ENCODE data around the gene SMLR1. TPM values are rescaled to one million over a fixed set of nuclear protein-coding genes. Genes with fewer than 3 reads are reported as not detected.

Gene SMLR1
- total RNA-seq, 6 experiments from 2014 or later: not detected

- no peak for TF ChIP-seq CTCF (IDR thresholded peaks at IDR 0.05)
- peaks cover 27% of the 10 kb centered on the region for H3K4me1 Mint-ChIP-seq (ENCODE audit: low read depth)
- no peak for DNase-seq
- H3K4me3 Mint-ChIP-seq: no peak overlapping the region
- no peaks in the 10 kb centered on the region for H3K9me3 Mint-ChIP-seq
- peaks cover 6% of the 10 kb centered on the region; the same call in 1 of the 2 replicates for H3K36me3 Mint-ChIP-seq (ENCODE audit: low read depth)
- no peaks in the 10 kb centered on the region for H3K27me3 Mint-ChIP-seq (ENCODE audit: insufficient read depth)
- H3K27ac Mint-ChIP-seq: no peak overlapping the region
Measured at GRCh38 chr6:130840050-130840449, 12.8 kb downstream of the SMLR1 start.

DNA sequence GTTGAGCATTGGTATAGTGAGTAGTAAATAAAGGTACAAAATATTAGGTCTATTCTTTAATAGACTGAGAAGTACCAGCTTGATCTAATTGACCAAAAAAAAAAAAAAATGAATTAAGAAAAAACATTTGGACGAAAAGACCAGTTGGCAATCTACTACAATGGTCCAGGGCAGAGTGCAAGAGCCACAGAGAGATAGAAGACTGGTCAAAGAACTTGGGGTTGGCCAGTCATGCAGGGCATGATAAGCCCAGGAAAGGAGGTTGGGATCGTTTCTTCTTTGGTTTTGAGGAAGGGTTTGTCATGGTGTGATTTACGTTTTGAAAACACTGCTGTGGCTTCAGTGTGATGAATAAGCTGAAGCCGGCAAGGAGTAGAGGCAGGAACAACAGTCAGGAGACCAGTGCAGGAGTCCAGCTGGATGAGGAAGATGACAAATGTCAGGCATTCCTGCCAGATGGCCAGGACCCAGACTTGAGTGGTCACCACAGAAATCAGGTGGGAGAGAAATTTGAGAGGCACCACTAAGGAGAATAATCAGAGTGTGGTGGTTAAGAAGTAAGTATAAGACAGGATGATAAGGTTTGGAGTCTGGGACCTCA lies 14.0 kb downstream of the SMLR1 start:
- Mint-ChIP-seq H3K4me1 (ENCODE audit: low read depth) (peaks cover 27% of the 10 kb centered on the region), H3K36me3 (ENCODE audit: low read depth) (peaks cover 6% of the 10 kb centered on the region; the same call in 1 of the 2 replicates), H3K9me3 (no peaks in the 10 kb centered on the region), H3K4me3 (no peak overlapping the region), H3K27ac (peak overlapping the region; percentile 3; the same call in 1 of the 2 replicates), H3K27me3 (ENCODE audit: insufficient read depth) (no peaks in the 10 kb centered on the region)
- no peak for DNase-seq
- TF ChIP-seq CTCF (IDR thresholded peaks at IDR 0.05): no peak

DNA sequence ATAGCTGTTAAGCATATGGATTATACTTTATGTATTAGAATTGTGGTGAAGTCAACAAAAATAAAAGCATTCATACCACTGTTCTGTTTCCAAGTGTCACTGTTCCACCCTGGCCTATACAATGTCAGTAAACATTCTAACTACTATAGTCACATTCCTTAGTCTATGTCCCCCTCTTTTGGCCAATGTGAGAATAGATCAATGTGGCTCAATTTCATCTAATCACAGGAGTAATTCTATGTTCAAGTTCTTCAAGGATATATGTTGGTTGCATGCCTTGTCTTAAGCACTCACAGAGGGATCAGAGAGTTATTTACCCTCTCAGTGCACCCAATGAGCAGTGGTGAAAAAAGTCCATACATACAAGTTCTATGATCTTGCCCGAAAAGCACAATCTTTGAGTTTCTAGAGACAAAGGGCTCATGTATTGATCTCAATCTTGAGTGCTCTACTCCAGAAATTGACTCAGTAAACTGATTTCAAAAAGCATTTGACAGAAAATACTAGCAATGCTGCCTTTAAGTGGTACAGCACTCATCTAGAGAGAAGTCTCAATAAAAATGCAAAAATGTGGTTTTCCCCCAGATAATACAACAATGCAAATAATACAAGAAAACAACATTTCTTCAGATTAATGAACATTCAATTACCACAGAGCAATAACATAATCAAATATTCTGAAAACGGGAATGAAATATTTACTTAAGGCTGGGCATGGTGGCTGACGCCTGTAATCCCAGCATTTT lies 16.5 kb downstream of the SMLR1 start:
- peak; percentile 79 for TF ChIP-seq CTCF (IDR thresholded peaks at IDR 0.05)
- Mint-ChIP-seq H3K4me1 (ENCODE audit: low read depth) (peaks cover 37% of the 10 kb centered on the region), H3K9me3 (no peaks in the 10 kb centered on the region), H3K27me3 (ENCODE audit: insufficient read depth) (no peaks in the 10 kb centered on the region; the same call in 1 of the 2 replicates), H3K4me3 (no peak overlapping the region), H3K27ac (no peak overlapping the region), H3K36me3 (ENCODE audit: low read depth) (peaks cover 2% of the 10 kb centered on the region; the same call in 1 of the 2 replicates)
- DNase-seq: peak; percentile 54

- Mint-ChIP-seq H3K36me3 (ENCODE audit: low read depth) (no peaks in the 10 kb centered on the region), H3K27ac (no peak overlapping the region), H3K9me3 (no peaks in the 10 kb centered on the region), H3K4me1 (ENCODE audit: low read depth) (peaks cover 50% of the 10 kb centered on the region), H3K4me3 (no peak overlapping the region), H3K27me3 (ENCODE audit: insufficient read depth) (no peaks in the 10 kb centered on the region; the same call in none of the 2 replicates)
- no peak for DNase-seq
- no peak for TF ChIP-seq CTCF (IDR thresholded peaks at IDR 0.05)
Measured at GRCh38 chr6:130846501-130846900, 19.3 kb downstream of the SMLR1 start.

DNA sequence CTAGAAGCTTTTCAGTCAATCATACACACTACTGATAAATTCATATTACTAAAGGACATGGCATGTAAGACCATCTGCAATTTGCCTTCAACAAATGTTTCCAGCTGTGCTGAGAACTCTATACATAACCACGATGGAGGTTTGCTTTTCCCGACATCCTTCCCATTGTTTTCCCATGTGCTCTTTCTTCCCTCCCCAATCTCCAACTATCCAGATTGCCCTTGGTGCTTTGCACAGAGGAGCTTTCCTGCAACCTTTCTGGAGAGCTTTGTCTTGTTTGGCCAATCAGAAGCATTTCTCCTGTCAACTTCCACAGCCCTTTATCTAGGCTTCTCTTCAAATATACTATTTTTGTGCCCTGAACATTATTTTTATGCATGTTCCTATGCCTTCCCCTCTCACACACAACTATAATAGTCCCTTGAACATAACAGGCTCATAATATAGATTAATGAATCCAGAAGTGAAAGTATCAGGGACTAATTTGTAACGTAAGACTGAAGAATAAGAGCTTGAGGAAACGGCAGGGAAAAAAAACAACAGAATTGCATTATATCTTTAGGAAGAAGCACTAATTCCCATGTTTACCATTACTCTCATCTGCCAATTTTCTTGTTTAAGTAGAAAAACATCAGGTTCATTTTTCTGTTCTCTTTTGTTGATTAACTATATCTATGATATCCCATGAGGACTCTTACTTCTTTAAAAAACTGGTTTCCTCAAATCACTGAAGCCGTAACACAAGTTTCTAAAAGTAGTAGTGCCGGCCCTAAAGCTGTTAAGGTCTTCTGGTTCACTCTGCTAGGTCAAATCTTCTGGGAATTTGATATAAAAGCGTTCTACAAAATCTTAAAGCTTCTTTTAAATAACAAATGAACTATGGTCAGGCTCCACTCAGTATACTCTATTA lies 20.1 kb downstream of the SMLR1 start:
- Mint-ChIP-seq H3K9me3 (no peaks in the 10 kb centered on the region), H3K27me3 (ENCODE audit: insufficient read depth) (no peaks in the 10 kb centered on the region; the same call in none of the 2 replicates), H3K4me3 (no peak overlapping the region), H3K27ac (no peak overlapping the region), H3K4me1 (ENCODE audit: low read depth) (peaks cover 47% of the 10 kb centered on the region), H3K36me3 (ENCODE audit: low read depth) (no peaks in the 10 kb centered on the region; the same call in 1 of the 2 replicates)
- DNase-seq: no peak
- no peak for TF ChIP-seq CTCF (IDR thresholded peaks at IDR 0.05)
